ENCODE data around the gene CPA1.

CPA1 gene

GRCh38 chr7:130418306-130418705 is 38.0 kb downstream of the CPA1 start:
- peak; percentile 75 for DNase-seq (ENCODE audit: low read depth, low spot score)
- peak overlapping the region; percentile 98 for H3K27ac ChIP-seq

DNA sequence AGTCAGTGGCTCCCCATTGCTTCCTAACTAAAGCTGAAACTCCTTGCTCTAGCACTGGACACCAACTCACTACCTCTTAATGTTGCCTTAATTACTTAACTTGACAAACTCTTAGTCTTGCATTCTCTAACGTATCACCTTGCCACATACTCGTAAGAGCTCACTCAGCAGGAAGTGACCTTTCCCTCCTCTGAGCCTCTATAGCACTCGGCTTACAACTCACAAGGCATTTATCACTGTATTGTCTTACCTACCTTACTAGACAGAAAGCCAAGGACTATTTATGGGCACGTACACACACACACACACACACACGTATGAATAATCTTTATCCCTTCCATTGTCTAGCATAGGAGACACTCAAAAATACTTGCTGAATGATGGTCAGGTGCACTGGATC is 39.4 kb downstream of the CPA1 start:
- H3K27ac ChIP-seq = peak overlapping the region; percentile 98
- peak; percentile 92 for DNase-seq (ENCODE audit: low read depth, low spot score)

- no peak for DNase-seq (ENCODE audit: low read depth, low spot score)
These were observed 40.8 kb downstream of the CPA1 start for GRCh38 chr7:130420943-130421578.

DNA sequence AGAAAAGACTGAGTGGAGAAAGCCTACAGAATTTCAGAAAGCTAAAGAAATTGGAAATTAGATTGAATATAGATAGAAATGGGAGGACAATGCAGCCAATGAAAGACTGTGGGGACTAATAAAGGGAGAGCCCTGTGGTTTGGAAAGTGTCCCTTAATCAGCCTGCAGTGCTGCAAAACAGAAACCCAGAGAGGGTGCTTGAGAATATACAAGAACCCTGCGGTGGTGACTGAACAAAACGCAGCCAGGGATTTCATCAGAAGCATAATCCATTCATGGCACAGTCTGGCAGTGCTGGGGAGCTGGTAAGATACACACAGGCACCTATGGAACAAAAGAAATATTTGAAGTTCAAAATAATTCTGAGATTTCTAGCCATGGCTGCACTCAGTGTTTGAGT is 41.4 kb downstream of the CPA1 start:
- DNase-seq (ENCODE audit: low read depth, low spot score) = no peak
- peak overlapping the region; percentile 98 for H3K27ac ChIP-seq

More at GRCh38 chr7:130420943-130421578, 40.8 kb downstream of the CPA1 start:
- peak overlapping the region; percentile 98 for H3K27ac ChIP-seq

DNA sequence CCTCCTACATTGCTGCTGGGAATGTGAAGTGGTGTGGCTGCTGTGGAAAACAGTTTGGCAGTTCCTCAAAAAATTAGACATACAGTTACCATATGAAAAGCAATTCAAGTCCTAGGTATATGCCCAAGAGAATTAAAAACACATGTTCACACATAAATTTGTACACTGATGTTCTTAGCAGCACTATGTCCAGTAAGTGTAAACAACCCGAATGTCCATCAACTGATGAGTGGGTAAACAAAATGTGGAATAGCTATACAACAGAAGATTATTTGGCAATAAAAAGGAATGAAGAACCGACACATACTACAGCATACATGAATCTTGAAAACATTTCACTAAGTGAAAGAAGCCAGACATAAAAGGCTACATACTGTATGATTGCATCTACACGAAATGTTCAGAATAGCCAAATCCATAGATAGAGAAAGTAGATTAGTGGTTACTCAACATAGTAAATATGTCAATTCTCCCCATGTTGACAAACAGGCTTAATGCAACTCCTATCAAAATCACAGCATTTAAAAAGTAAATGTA is 43.3 kb downstream of the CPA1 start:
- no peak overlapping the region for H3K27ac ChIP-seq
- DNase-seq (ENCODE audit: low read depth, low spot score) = no peak

DNA sequence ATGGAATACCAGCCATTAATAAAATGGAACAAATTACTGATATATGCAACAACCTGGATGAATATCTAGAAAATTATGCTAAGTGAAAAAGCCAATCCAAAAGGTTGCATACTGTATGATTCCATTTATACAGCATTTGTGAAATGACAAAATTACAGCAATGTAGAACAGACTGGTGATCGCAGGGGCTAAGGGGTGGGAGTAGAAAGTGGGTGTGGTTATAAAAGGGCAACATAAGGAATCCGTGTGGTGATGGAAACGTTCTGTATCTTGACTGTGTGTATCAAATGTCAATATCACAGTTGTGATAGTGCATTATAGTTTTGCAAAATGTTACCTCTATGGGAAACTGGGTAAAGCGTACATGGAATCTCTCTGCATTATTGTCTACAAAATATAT is 45.5 kb downstream of the CPA1 start:
- DNase-seq (ENCODE audit: low read depth, low spot score) = no peak
- no peak overlapping the region for H3K27ac ChIP-seq

DNA sequence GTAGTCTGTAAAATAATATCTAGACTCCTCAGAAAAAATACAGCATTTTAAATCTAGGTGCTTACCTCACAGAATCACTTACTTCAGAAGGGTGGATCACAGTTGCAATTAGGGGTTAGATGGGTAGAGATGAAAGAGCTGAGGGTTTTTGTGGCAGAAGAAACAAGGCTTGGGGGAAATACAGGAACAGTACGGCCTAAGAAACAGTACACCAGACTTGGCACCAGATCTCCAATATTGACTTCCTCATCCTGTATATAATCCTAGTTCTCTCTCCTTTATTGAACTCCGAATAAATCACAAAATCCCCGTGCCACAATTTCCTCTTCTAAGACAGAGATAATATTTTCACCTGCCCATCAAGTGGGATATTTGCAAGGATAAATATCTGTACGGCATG is 46.3 kb downstream of the CPA1 start:
- no peak for DNase-seq (ENCODE audit: low read depth, low spot score)
- no peak overlapping the region for H3K27ac ChIP-seq

- no peak for DNase-seq (ENCODE audit: low read depth, low spot score)
- no peak overlapping the region for H3K27ac ChIP-seq
These were observed 48.7 kb downstream of the CPA1 start for GRCh38 chr7:130429019-130429418.

- no peak for DNase-seq (ENCODE audit: low read depth, low spot score)
- H3K27ac ChIP-seq = no peak overlapping the region
These were observed 49.8 kb downstream of the CPA1 start for GRCh38 chr7:130430115-130430514.

- no peak overlapping the region for H3K27ac ChIP-seq
- no peak for DNase-seq (ENCODE audit: low read depth, low spot score)
These were observed 50.8 kb downstream of the CPA1 start for GRCh38 chr7:130430841-130431666.

GRCh38 chr7:130432886-130433285 is 52.6 kb downstream of the CPA1 start:
- DNase-seq (ENCODE audit: low read depth, low spot score) = no peak
- peak overlapping the region; percentile 39 for H3K27ac ChIP-seq

GRCh38 chr7:130433301-130433700 is 53.0 kb downstream of the CPA1 start:
- H3K27ac ChIP-seq = peak overlapping the region; percentile 39
- no peak for DNase-seq (ENCODE audit: low read depth, low spot score)

GRCh38 chr7:130435311-130435854 is 55.1 kb downstream of the CPA1 start:
- no peak for DNase-seq (ENCODE audit: low read depth, low spot score)

GRCh38 chr7:130436253-130436652 is 56.0 kb downstream of the CPA1 start:
- peak overlapping the region; percentile 16 for H3K27ac ChIP-seq
- no peak for DNase-seq (ENCODE audit: low read depth, low spot score)

More at GRCh38 chr7:130435311-130435854, 55.1 kb downstream of the CPA1 start:
- H3K27ac ChIP-seq = peak overlapping the region; percentile 16

All from epithelial cell of prostate (primary cell).